CD4-positive, alpha-beta T cell treated with Interleukin-15 for 4 hours (primary cell): ENCODE measurements around the gene CCDC85B.
A peak's percentile ranks its signal among the peaks of the same experiment; 100 is the strongest.

Experiments
- DNase-seq: peaks from one replicate; pipeline ENCODE4 v3.0.0-alpha.2; 2020; ENCODE audit warnings: low spot score

The CCDC85B gene

DNA sequence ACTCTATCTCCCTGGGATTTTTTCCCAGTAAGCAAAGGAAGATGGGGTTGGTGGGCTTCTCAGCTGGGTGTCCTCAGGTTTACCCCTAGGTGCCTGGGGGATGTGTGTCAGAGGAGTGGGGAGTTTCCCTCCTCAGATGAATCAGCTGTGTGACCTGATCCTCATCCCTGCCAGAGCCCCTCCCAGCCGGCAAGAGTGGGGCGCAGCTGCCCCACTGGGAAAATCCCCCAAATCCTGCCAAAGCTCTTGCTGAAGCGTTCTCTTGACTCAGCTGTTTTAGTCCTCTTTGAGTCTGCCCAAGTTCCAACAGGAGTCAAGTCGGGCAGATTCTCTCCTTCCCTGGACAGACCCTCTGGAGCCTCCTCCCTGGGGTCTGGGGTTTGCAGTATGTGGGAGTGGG, 22.4 kb downstream of the CCDC85B start:
- DNase-seq = no peak

- no peak for DNase-seq
These were observed 24.8 kb downstream of the CCDC85B start for GRCh38 chr11:65915101-65915820.

- DNase-seq = no peak
These were observed 25.4 kb downstream of the CCDC85B start for GRCh38 chr11:65915821-65916251.

GRCh38 chr11:65916391-65916790, 25.9 kb downstream of the CCDC85B start:
- DNase-seq = no peak

GRCh38 chr11:65917077-65917433, 26.6 kb downstream of the CCDC85B start:
- DNase-seq = no peak

GRCh38 chr11:65917434-65918210, 27.1 kb downstream of the CCDC85B start:
- DNase-seq = no peak

- DNase-seq = no peak
These were observed 28.0 kb downstream of the CCDC85B start, which contains the start of gene C11orf68 for GRCh38 chr11:65918211-65919140. Gene C11orf68 (minus strand): TSS chr11:65919062. CDS start chr11:65919031, 31 bp downstream.

- DNase-seq = peak; percentile 98
These were observed 28.7 kb downstream of the CCDC85B start, which contains the start of gene DRAP1 for GRCh38 chr11:65919141-65919572. Gene DRAP1 (plus strand): TSS chr11:65919426. CDS start chr11:65919502, 76 bp downstream.

DNA sequence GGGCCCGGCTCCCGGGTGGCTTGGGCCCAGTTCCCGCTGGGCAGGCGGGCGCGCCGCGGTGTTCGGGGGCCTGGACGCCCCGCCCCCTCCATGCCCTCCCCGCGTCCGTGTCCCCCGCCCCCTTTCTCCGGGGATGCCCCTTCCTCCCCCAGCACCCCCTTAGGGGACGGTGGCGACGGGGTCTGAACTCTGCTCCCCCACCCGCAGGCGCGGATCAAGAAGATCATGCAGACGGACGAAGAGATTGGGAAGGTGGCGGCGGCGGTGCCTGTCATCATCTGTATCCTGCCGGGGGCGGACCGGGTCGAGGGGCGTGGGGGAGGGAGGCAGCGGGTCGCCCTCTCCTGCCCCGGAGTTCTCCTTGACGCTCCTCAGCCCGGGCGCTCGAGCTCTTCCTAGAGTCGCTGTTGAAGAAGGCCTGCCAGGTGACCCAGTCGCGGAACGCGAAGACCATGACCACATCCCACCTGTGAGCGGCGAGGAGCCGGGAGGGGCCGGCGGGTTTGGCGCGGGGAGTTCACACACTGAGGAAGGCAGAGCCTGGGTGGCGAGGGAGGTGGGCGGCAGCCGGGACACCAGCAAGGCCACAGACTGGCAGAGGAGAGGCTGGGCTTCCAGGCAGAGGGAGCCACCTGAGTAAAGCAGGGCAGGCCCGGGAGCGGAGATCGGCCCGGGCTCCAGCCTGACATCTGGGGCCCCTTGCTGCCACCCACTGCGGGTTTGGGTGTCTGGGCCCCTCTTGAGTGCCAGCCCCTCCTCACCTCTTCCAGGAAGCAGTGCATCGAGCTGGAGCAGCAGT, 29.3 kb downstream of the CCDC85B start:
- DNase-seq = peak; percentile 47

- no peak for DNase-seq
These were observed 29.9 kb downstream of the CCDC85B start for GRCh38 chr11:65920372-65920802.

- no peak for DNase-seq
These were observed 30.6 kb downstream of the CCDC85B start for GRCh38 chr11:65921033-65921555.

GRCh38 chr11:65921876-65922275, 31.4 kb downstream of the CCDC85B start:
- DNase-seq = no peak

- no peak for DNase-seq
These were observed 32.1 kb downstream of the CCDC85B start for GRCh38 chr11:65922565-65922964.

- DNase-seq = no peak
These were observed 34.9 kb downstream of the CCDC85B start for GRCh38 chr11:65925397-65925796.

GRCh38 chr11:65927904-65928397, 37.5 kb downstream of the CCDC85B start:
- DNase-seq = peak; percentile 87

- DNase-seq = no peak
These were observed 38.2 kb downstream of the CCDC85B start for GRCh38 chr11:65928667-65929066.

- DNase-seq = no peak
These were observed 41.5 kb downstream of the CCDC85B start for GRCh38 chr11:65931773-65932557.

DNA sequence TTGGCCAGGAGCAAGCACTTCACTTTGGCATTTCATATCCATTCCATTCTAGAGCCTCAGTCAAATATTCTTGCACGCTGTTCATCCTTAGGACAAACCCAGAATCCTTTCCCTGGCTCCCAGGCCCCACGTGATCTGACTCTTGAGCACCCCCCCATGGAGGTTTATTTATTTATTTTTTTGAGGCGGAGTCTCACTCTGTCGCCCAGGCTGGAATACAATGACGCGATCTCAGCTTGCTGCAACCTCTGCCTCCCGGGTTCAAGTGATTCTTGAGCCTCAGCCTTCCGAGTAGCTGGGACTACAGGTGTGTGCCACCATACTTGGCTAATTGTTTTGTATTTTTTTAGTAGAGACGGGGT, 42.1 kb downstream of the CCDC85B start:
- no peak for DNase-seq

- DNase-seq = no peak
These were observed 43.5 kb downstream of the CCDC85B start for GRCh38 chr11:65934014-65934413.

DNA sequence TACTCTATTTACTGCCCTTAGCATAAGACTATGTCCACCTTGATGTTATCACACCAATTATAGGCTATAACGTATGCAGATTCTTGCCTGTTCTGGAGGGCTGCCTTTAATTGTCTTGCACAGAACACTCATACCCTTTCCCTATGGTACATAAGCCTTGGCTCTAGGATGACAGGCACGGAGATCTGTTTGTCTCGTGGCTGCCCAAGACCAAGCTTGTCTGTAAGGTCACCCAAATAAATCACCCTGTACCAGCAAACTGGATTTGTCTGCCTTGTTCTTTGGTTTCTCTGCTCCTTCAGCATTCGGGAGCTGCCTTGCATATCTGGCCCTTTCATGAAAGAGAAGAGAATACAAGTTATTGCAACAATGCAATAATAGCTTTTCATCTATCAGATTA, 47.3 kb downstream of the CCDC85B start:
- no peak for DNase-seq
